GM18868 (cell line): ENCODE data around the gene ITIH1.
"Not testable (repeated sequence)": the region's sequence is repeated elsewhere in the genome, so short reads cannot be mapped to it uniquely, and the experiment has no call there.

Experiments used
- ATAC-seq: cut with Tn5 transposase; IDR thresholded peaks from one replicate; pipeline ENCODE4 v1.9.1; 2021; ENCODE audit warnings: mild to moderate bottlenecking, moderate library complexity; ENCODE audit not compliant: unreplicated experiment

The ITIH1 gene, protein sequence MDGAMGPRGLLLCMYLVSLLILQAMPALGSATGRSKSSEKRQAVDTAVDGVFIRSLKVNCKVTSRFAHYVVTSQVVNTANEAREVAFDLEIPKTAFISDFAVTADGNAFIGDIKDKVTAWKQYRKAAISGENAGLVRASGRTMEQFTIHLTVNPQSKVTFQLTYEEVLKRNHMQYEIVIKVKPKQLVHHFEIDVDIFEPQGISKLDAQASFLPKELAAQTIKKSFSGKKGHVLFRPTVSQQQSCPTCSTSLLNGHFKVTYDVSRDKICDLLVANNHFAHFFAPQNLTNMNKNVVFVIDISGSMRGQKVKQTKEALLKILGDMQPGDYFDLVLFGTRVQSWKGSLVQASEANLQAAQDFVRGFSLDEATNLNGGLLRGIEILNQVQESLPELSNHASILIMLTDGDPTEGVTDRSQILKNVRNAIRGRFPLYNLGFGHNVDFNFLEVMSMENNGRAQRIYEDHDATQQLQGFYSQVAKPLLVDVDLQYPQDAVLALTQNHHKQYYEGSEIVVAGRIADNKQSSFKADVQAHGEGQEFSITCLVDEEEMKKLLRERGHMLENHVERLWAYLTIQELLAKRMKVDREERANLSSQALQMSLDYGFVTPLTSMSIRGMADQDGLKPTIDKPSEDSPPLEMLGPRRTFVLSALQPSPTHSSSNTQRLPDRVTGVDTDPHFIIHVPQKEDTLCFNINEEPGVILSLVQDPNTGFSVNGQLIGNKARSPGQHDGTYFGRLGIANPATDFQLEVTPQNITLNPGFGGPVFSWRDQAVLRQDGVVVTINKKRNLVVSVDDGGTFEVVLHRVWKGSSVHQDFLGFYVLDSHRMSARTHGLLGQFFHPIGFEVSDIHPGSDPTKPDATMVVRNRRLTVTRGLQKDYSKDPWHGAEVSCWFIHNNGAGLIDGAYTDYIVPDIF

DNA sequence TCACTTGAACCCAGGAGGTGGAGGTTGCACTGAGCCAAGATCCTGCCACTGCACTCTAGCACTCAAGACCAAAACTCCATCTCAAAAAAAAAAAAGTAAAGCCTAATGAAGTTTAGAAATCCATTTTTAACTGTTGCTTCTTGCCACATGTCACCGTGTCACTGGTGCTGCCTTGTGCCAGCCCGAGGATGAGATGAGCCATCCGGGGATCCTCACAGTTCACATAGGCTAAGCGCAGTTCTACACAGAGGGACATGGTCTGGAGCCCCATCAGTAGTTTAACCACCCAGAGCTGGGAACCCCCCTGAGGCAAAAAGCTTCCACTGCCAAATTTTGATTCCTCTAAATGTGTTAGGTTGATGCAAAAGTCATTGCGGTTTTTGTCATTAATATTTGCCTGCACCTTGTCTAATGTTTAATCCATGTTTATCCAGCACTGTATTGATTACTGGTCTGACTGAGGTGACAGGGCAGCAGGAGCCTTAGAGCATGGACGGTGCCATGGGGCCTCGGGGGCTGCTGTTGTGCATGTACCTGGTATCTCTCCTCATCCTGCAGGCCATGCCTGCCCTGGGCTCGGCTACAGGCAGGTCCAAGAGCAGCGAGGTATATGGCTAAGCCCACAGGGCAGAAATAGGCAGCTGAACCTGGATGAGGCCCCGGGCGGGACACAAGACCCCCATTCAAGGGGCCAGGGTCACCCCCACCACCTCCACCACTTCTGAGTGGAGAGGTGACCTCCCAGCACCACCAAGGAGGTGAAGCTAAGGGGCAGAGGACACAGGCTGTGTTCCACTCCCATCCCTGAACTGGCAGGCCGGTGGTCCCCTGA is at the start of gene ITIH1:
Gene ITIH1, plus strand, starts transcription at position 473 of the 832 bp plus-strand sequence. Its CDS starts 17 bp downstream, at position 490.
- ATAC-seq: no peak

GRCh38 chr3:52728753-52729152 is 48.6 kb upstream of the ITIH1 start:
- ATAC-seq: not testable (repeated sequence)

DNA sequence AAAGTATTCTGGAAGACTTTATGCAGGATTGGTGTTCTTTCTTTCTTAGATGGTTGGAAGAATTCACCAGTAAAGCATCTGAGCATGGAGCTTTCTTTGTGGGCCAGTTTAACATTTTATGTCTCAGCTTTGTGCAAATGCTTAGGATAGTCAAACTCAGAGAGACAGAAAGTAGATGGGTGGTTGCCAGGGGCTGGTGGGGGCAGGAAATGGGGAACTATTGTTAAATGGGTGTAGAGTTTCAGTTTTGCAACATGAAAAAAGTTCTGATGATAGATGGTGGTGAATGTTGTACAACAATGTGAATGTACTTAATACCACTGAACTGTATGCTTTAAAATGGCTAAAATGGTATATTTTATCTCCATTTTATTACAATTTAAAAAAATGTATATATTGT is 46.7 kb upstream of the ITIH1 start:
- ATAC-seq: no peak

GRCh38 chr3:52731590-52731989 is 45.8 kb upstream of the ITIH1 start:
- ATAC-seq: no peak

- ATAC-seq: no peak
Measured at GRCh38 chr3:52733256-52733891, 44.0 kb upstream of the ITIH1 start.

DNA sequence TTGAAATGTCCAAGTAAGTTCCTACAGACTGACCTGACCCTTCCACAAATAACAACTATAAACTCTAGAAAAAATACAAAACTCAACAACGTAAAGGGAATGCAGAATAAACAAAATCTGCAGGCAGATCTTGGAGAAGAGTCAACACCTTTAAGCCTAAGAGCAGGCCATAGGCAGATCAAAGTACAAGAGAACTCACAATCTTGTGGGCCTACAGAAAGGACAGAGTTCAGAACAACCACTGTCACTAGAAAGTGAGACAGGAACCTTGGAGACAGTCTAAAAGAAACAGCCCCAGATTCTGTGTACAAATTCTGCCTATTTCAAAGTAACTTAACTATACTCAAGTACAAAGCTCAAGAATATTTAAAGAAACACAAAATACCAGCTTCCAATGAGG is 37.7 kb upstream of the ITIH1 start:
- no peak for ATAC-seq

DNA sequence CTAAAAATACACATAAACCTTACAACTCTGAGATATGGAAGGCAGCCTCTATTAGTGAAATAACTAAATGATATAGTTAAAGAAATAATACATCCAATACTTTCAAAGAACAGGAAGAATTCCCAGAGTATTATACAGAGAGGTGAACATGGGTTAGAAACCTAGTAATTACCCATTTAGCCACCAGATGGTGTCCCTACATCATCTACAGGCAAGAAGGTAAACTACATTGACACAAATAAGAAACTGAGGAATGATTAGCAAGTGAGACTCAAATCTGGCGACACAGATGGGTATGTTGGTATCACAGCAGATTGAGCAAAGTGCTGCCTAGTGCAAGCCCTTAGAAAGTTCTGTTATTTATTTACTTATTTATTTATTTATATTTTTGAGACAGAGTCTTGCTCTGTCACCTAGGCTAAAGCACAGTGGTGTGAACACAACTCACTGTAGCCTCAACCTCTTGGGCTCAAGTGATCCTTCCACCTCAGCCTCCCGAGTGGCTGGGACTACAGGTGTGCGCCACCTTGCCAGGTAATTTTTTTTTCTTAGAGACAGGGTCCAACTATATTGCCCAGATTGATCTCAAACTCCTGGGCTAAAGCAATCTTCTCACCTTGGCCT is 34.9 kb upstream of the ITIH1 start:
- ATAC-seq: no peak

DNA sequence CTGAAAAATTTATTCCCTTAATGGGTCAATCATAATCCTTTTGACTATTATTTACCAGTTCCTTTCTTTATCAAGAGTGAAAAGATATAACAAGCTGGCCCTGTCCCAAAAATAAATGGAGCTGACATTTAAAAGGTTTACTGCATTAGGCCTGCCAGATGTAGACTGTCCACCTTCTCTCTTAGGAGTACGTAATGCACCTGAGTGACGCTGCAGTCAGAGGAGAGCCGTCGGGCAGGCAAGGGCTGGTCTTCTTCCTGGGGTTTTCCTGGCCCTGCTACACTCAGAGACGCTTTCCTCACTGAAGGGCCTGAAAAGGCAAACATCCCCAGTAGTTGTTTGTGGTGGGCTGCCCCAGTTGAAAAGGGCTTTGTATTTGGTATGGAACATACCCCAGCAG is 34.2 kb upstream of the ITIH1 start:
- ATAC-seq: no peak

- ATAC-seq: no peak
Measured at GRCh38 chr3:52743721-52744120, 33.7 kb upstream of the ITIH1 start.

- no peak for ATAC-seq
Measured at GRCh38 chr3:52752045-52752660, 25.2 kb upstream of the ITIH1 start.

GRCh38 chr3:52754373-52754772 is 23.0 kb upstream of the ITIH1 start:
- no peak for ATAC-seq

GRCh38 chr3:52756141-52756540 is 21.3 kb upstream of the ITIH1 start:
- no peak for ATAC-seq

DNA sequence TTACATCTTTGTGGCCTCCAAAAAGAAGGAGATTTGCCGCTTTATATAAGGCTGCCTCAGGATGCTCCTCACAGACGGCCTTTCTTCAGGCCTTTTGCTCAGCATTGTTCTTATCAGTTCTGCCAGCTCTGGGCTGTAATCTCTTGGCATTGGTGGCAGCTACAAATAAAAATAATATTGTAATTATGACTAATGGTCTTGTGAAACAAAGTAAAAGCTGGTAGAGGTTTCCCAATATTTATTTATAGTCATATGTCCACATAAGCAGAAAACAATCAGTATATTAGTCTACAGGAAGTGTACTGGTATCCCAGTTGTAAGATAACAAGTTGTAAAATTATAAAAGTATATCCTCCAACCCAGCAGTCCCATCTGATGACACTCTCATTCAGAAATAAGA is 13.9 kb upstream of the ITIH1 start:
- ATAC-seq: no peak

- ATAC-seq: no peak
Measured at GRCh38 chr3:52769786-52770455, 7.5 kb upstream of the ITIH1 start.

- ATAC-seq: peak; percentile 96
Measured at GRCh38 chr3:52770496-52771333, 6.7 kb upstream of the ITIH1 start, which contains the start of gene NEK4. NEK4 (minus strand) TSS chr3:52770940; CDS start chr3:52770746, 194 bp downstream.

DNA sequence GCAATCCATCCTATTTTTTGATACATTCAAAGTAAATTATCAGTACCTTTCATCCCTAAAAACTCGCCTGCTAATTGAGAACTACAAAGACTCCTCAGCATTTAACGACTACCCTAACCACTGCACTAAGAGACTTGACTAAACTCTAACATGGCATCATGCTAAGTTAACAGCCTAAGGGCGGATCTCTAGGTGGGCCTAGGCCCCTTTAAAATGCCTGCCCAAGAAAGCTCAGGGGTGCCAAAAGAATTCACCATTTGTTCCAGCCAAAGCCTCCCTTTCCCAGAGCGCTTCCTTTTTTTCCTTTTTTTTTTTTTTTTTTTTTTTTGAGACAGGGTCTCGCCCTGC is 6.1 kb upstream of the ITIH1 start:
- ATAC-seq: no peak

DNA sequence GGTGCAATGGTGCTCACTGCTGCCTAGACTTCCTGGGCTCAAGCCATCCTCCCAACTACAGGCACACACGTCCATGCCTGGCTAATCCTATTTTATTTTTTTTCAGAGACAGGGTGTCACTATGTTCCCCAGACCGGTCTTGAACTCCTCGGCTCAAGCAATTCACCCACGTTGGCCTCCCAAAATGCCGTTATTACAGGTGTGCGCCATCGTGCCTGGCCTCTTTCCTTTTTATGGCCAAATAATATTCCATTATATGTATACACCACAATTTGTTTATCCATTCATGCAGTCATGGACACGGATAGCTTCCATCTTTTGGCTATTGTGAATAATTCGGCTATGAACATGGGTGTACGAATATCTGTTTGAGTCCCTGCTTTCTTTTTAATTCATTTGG is 5.7 kb upstream of the ITIH1 start:
- no peak for ATAC-seq

DNA sequence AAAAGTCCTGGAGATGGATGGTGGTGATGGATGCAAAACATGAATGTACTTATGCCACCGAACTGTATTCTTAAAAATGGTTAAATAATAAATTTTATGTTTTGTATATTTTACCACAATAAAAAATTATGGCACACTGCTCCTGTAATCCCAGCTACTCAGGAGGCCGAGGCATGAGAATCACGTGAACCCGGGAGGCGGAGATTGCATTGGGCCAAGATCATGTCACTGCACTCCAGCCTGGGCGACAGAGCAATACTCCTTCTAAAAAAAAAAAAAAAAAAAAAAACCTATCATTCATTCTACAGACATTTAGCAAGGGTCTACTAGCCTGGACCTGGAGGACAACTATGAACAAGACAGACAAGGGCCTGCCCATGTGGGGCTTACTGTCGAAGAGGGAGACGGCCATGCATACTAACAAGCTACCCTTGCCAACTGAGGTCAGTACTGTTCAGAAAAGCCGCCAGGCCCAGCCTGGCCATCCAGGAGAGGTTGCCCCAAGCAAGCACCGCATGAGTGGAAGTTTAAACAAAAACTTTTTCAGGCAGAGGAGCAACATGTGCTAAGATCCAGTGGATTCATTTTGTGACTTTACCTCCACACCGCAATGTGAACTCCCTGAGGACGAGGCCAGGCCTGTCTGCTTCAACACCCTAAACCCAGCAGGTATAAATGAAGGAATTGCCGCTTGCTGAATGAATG is 3.9 kb upstream of the ITIH1 start:
- ATAC-seq: no peak
